ENCODE results near the gene TSC22D3. TPM values are rescaled to one million over a fixed set of nuclear protein-coding genes. Genes with fewer than 3 reads are reported as not detected.

TSC22D3 gene
- total RNA-seq, 1 donor from 2014 or later: 19.1 TPM

GRCh38 chrX:107721966-107722707, 53.5 kb downstream of the TSC22D3 start:
- H3K4me1 Mint-ChIP-seq (ENCODE audit: low read depth): peaks cover 13% of the 10 kb centered on the region
- no peaks in the 10 kb centered on the region for H3K9me3 Mint-ChIP-seq
- intact Hi-C loops (cut with micrococcal nuclease): no loop called here
- no peak for DNase-seq (ENCODE audit: low spot score)
- H3K36me3 Mint-ChIP-seq (ENCODE audit: low read depth): no peaks in the 10 kb centered on the region
- no peak overlapping the region for H3K27ac Mint-ChIP-seq
- no peak overlapping the region for H3K4me3 Mint-ChIP-seq (ENCODE audit: low read depth)
- H3K27me3 Mint-ChIP-seq (ENCODE audit: low read depth): no peaks in the 10 kb centered on the region

- no peak for DNase-seq (ENCODE audit: low spot score)
- Mint-ChIP-seq H3K4me1 (ENCODE audit: low read depth) (peaks cover 14% of the 10 kb centered on the region), H3K4me3 (ENCODE audit: low read depth) (no peak overlapping the region), H3K9me3 (no peaks in the 10 kb centered on the region), H3K27ac (no peak overlapping the region), H3K27me3 (ENCODE audit: low read depth) (no peaks in the 10 kb centered on the region), H3K36me3 (ENCODE audit: low read depth) (no peaks in the 10 kb centered on the region)
- intact Hi-C loops (cut with micrococcal nuclease): no loop called here
Observed at GRCh38 chrX:107721318-107721717, 54.3 kb downstream of the TSC22D3 start.

GRCh38 chrX:107718156-107718621, 57.4 kb downstream of the TSC22D3 start:
- Mint-ChIP-seq H3K36me3 (ENCODE audit: low read depth) (peaks cover 23% of the 10 kb centered on the region), H3K4me3 (ENCODE audit: low read depth) (no peak overlapping the region), H3K27me3 (ENCODE audit: low read depth) (no peaks in the 10 kb centered on the region), H3K9me3 (no peaks in the 10 kb centered on the region), H3K4me1 (ENCODE audit: low read depth) (peaks cover 29% of the 10 kb centered on the region), H3K27ac (peak overlapping the region; percentile 87)
- intact Hi-C loops (cut with micrococcal nuclease): no loop called here
- DNase-seq (ENCODE audit: low spot score): peak; percentile 47

DNA sequence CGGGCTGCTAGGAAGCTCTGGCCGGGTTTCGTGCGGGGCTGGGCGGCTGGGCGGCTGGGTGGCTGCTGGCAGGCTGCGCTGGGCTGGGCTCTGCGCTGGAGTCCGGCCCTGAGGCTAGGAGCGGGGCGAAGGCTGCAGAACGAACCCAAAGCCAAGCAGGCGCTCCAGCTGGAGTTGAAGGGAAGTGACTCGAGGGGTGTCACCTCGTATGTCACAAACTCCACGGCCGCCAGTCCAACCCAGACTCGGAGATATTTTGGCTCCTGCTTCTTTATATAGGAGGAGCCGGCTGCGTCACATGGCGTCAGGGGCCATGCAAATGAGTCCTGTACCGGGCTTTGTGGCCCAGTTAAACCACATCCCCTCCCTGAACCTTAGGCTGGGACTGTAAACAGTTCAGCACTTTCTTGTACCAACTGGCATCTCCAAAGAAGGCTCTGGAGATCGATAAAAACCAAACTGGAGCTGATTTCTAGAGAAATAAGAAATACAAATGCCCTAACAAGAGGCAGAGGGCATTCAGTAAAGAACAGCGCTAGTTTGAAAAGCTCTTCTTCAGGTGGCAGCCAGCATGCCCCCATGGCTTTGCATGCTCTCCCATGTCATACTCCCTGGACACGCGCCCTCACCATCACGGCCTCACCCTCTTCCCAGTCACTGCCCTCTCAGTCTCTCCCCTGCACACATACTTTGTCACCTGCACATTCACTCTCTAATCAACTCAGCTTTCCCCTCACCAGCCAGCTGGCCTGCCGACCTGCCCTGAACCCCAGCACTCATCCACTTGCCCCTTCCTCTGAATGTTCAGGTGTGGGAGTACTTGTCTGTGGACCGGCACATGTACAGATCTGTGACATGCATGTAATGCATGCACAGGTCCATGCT, 58.5 kb downstream of the TSC22D3 start:
- peak overlapping the region; percentile 93 for H3K4me3 Mint-ChIP-seq (ENCODE audit: low read depth)
- H3K4me1 Mint-ChIP-seq (ENCODE audit: low read depth): peaks cover 39% of the 10 kb centered on the region
- intact Hi-C loops (cut with micrococcal nuclease): loop anchor here (1.0 to 2.0 kb wide), 5 partner anchors 43 to 89 kb away; partner anchors contain the start of genes NCBP2L and PRPS1
- peak overlapping the region; percentile 87 for H3K27ac Mint-ChIP-seq
- peak; percentile 85 for DNase-seq (ENCODE audit: low spot score)
- no peaks in the 10 kb centered on the region for H3K9me3 Mint-ChIP-seq
- peaks cover 29% of the 10 kb centered on the region for H3K36me3 Mint-ChIP-seq (ENCODE audit: low read depth)
- H3K27me3 Mint-ChIP-seq (ENCODE audit: low read depth): no peaks in the 10 kb centered on the region

GRCh38 chrX:107716118-107716684, 59.4 kb downstream of the TSC22D3 start:
- Mint-ChIP-seq H3K9me3 (no peaks in the 10 kb centered on the region), H3K36me3 (ENCODE audit: low read depth) (peaks cover 29% of the 10 kb centered on the region), H3K27ac (peak overlapping the region; percentile 87), H3K27me3 (ENCODE audit: low read depth) (no peaks in the 10 kb centered on the region), H3K4me1 (ENCODE audit: low read depth) (peaks cover 45% of the 10 kb centered on the region), H3K4me3 (ENCODE audit: low read depth) (peak overlapping the region; percentile 93)
- no peak for DNase-seq (ENCODE audit: low spot score)
- intact Hi-C loops (cut with micrococcal nuclease): loop anchor here (2.0 kb wide), 1 partner anchor 61 kb away; the partner anchor contains the start of gene NCBP2L

DNA sequence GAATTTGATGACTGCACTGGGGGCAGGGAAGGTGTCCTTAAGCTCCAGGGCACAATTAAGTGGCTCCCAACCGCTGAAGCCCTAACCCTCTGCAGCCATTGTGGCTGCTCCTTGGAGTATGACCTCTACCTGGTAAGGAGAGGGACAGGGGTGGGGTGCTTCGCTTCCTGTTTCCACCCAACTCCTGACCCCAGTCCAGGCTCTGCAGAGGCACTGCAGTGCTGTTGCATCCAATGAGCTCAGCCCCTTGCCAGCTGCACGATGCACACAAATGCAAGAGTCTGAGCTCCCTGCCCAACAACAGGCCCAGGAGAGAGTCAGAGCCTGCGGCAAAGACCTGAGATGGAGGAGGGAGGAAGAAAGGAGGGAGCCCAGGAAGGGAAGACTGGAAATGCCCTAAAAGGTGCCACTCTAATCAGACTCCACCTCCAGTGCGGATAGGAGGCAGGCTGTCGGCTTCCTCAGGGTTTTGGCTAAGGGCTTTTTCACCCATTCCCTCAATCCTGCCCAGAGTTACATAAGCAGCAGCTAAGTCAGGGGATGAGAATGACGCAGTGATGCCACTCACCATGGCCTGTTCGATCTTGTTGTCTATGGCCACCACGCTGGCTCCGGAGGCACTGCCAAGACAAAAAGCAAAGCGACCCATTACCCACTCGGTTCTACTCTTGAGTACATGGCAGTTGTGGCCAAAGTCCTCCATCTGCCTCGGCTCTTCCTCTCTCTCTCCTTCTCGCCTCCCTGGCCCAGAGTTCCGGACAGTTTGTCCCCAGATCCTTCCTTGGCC, 60.1 kb downstream of the TSC22D3 start:
- Mint-ChIP-seq H3K4me3 (ENCODE audit: low read depth) (peak overlapping the region; percentile 93), H3K9me3 (no peaks in the 10 kb centered on the region), H3K27me3 (ENCODE audit: low read depth) (no peaks in the 10 kb centered on the region), H3K4me1 (ENCODE audit: low read depth) (peaks cover 51% of the 10 kb centered on the region), H3K27ac (peak overlapping the region; percentile 87), H3K36me3 (ENCODE audit: low read depth) (peaks cover 29% of the 10 kb centered on the region)
- intact Hi-C loops (cut with micrococcal nuclease): loop anchor here (2.0 kb wide), 1 partner anchor 61 kb away; the partner anchor contains the start of gene NCBP2L
- no peak for DNase-seq (ENCODE audit: low spot score)

DNA sequence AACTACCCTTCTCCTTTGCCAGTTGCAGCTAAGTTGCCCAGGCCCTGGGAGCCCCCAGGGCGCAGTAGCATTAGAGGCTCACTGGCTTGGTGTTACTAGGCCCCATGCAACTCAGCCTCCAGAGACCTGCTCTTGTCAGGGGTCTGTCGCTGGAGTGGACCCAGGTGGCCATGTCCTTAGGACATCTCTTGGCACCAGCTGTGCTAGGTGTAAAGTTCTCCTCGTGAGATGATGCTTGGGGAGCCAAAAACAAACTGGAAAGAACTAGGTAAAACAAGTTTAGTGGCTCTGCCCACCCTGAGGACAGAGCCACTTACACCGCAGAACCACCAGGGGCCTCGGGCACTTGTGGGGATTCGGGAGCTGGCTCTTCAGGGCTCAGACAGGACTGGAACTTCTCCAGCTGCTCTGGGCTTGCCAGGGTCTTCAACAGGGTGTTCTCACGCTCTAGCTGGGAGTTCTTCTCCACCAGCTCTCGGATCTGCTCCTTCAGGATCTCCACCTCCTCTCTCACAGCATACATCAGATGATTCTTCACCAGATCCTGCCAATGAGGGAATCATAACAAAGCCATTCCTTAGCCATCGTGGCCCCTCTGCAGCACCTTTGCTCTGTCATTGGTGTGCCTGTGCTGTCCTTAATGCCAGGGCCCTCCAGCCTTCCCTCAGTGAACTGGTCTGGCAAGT, 61.2 kb downstream of the TSC22D3 start:
- intact Hi-C loops (cut with micrococcal nuclease): no loop called here
- Mint-ChIP-seq H3K4me3 (ENCODE audit: low read depth) (peak overlapping the region; percentile 93), H3K27ac (no peak overlapping the region), H3K9me3 (no peaks in the 10 kb centered on the region), H3K4me1 (ENCODE audit: low read depth) (peaks cover 55% of the 10 kb centered on the region), H3K36me3 (ENCODE audit: low read depth) (peaks cover 29% of the 10 kb centered on the region), H3K27me3 (ENCODE audit: low read depth) (no peaks in the 10 kb centered on the region)
- no peak for DNase-seq (ENCODE audit: low spot score)

DNA sequence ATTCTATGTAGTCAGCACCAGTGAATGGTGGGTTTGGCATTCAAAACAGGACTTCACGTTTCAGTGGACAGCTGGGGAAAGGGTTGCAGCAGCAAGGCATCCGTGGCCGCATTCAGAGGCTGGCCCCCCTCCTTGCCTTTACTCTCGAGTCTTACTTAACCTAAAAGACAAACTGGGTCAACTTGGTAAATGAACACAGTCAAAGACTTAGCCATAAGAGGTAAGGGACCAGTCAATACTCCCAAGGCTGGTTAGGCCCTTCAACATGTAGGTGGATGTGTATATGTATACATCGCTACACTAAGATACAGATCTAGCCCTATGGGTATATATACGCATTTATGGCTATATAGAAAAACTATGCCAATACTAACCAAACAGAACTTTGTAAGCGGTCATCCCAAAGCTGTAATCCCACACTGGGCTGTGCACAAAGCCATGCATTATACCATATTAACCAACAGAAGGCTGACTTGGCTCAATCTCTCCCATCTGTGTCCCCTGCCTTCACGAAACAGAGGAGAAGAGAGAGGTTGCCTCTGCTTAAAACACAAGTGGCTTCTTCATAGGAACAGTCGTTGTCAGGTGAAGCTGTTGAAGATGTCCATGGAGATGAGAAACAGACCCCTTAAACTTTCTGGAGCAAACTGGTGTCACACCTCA, 61.9 kb downstream of the TSC22D3 start:
- Mint-ChIP-seq H3K27me3 (ENCODE audit: low read depth) (no peaks in the 10 kb centered on the region), H3K27ac (peak overlapping the region; percentile 33), H3K4me1 (ENCODE audit: low read depth) (peaks cover 58% of the 10 kb centered on the region), H3K9me3 (no peaks in the 10 kb centered on the region), H3K4me3 (ENCODE audit: low read depth) (no peak overlapping the region), H3K36me3 (ENCODE audit: low read depth) (peaks cover 29% of the 10 kb centered on the region)
- no peak for DNase-seq (ENCODE audit: low spot score)
- intact Hi-C loops (cut with micrococcal nuclease): no loop called here

- intact Hi-C loops (cut with micrococcal nuclease): no loop called here
- Mint-ChIP-seq H3K27me3 (ENCODE audit: low read depth) (no peaks in the 10 kb centered on the region), H3K9me3 (no peaks in the 10 kb centered on the region), H3K36me3 (ENCODE audit: low read depth) (peaks cover 29% of the 10 kb centered on the region), H3K4me1 (ENCODE audit: low read depth) (peaks cover 57% of the 10 kb centered on the region), H3K4me3 (ENCODE audit: low read depth) (peak overlapping the region; percentile 21), H3K27ac (peak overlapping the region; percentile 84)
- no peak for DNase-seq (ENCODE audit: low spot score)
Observed at GRCh38 chrX:107713203-107713542, 62.4 kb downstream of the TSC22D3 start.

GRCh38 chrX:107712231-107713202, 63.1 kb downstream of the TSC22D3 start:
- H3K27ac Mint-ChIP-seq: peak overlapping the region; percentile 84
- H3K27me3 Mint-ChIP-seq (ENCODE audit: low read depth): no peaks in the 10 kb centered on the region
- peak overlapping the region; percentile 21 for H3K4me3 Mint-ChIP-seq (ENCODE audit: low read depth)
- intact Hi-C loops (cut with micrococcal nuclease): no loop called here
- H3K36me3 Mint-ChIP-seq (ENCODE audit: low read depth): peaks cover 29% of the 10 kb centered on the region
- H3K9me3 Mint-ChIP-seq: no peaks in the 10 kb centered on the region
- H3K4me1 Mint-ChIP-seq (ENCODE audit: low read depth): peaks cover 52% of the 10 kb centered on the region
- no peak for DNase-seq (ENCODE audit: low spot score)
